NCI-H226 (cell line): ENCODE results near the gene SEPTIN2.
"Not testable (repeated sequence)": the region's sequence is repeated elsewhere in the genome, so short reads cannot be mapped to it uniquely, and the experiment has no call there.

Source experiments
- DNase-seq: peaks from one replicate; pipeline ENCODE4 v3.0.0-alpha.2; 2015

Gene SEPTIN2

DNA sequence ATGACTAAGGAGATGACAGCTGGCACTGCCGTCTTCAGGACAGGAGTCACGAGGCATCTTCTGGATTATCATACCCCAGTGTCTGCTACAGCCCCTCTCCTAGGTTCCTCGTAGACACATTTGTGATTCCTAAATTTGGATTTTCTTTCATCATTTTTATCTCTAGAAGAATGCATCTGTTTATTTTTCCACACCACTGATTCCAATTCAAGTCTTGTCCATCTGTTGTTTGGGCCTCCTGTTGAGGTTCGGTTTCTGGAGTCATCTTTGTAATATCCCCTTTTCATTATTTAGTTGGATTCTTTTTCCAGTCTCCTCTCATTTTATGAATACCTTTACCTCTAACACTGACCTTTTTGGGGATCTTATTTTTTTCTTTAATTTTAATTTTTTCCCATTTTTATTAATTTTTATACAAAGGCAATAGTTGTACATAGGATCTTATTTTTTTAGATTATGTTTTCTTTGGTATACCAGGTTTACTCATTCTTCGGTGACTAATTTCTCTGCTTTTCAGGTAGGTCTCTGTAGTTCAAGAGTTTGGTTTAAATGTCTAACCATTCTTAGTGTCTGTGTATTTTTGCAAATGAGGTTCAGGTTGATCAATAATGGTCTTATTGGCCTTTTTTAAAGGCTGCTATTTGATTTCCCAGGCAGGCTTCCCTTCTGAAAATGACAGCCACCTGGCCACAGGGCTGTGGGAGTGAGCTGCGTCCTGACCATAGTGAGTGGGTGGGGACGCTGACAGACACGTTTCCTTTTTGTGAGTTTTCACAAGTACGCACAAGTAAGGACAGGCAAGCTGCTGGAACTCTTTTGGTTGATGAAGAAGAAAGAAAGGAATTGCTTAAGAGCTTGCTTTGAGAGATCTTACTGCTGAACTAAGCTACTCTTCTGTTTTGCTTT lies 74.8 kb downstream of the SEPTIN2 start:
- DNase-seq: no peak

GRCh38 chr2:241391892-241392665 lies 76.4 kb downstream of the SEPTIN2 start:
- no peak for DNase-seq

DNA sequence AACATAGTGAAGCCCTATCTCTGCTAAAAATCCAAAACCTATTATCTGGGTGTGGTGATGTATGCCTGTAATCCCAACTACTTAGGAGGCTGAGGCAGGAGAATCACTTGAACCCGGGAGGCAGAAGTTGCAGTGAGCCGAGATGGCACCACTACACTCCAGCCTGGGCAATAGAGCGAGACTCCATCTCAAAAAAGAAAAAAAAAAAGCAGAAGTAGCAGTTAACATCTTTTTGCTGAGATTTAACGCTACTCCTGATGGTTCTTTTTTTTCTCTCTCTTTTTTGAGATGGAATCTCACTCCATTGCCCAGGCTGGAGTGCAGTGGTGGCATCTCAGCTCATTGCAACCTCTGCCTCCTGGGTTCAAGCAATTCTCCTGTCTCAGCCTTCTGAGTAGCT lies 77.0 kb downstream of the SEPTIN2 start:
- DNase-seq: not testable (repeated sequence)

- DNase-seq: no peak
Observed at GRCh38 chr2:241393524-241394196, 77.9 kb downstream of the SEPTIN2 start.

DNA sequence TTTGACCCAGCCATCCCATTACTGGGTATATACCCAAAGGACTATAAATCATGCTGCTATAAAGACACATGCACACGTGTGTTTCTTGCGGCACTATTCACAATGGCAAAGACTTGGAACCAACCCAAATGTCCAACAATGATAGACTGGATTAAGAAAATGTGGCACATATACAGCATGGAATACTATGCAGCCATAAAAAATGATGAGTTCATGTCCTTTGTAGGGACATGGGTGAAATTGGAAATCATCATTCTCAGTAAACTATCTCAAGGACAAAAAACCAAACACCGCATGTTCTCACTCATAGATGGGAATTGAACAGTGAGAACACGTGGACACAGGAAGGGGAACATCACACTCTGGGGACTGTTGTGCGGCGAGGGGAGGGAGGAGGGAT lies 81.1 kb downstream of the SEPTIN2 start:
- DNase-seq: not testable (repeated sequence)

- no peak for DNase-seq
Observed at GRCh38 chr2:241399941-241400922, 84.5 kb downstream of the SEPTIN2 start.
